Duodenal mucosa (tissue), 2 donors: Measurements from ENCODE around the gene MGST2.

Experiments used
- H3K27ac ChIP-seq: one replicate; pipeline ENCODE4 v1.7.0; 2013; ENCODE audit warnings: low read depth, low read length
- H3K27me3 ChIP-seq, 2 donors: one replicate each; pipeline ENCODE4 v1.7.0; 2013; ENCODE audit warnings: low read length in 2 of 2, control low read depth in 1 of 2; ENCODE audit not compliant: insufficient read depth in 2 of 2, control insufficient read depth in 1 of 2
- H3K36me3 ChIP-seq, 2 donors: one replicate each; pipeline ENCODE4 v1.7.0; 2013; ENCODE audit warnings: low read length in 2 of 2, control low read depth in 1 of 2; ENCODE audit not compliant: insufficient read depth in 2 of 2, control insufficient read depth in 1 of 2
- H3K4me1 ChIP-seq, 2 donors: one replicate each; pipeline ENCODE4 v1.7.0; 2013; ENCODE audit warnings: low read length in 2 of 2, control low read depth in 1 of 2; ENCODE audit not compliant: insufficient read depth in 2 of 2, control insufficient read depth in 1 of 2
- H3K4me3 ChIP-seq, 2 donors: one replicate each; pipeline ENCODE4 v1.7.0; 2013; ENCODE audit warnings: low read length in 2 of 2, low read depth in 1 of 2
- H3K9ac ChIP-seq, 2 donors: one replicate each; pipeline ENCODE4 v1.7.0; 2013; ENCODE audit warnings: low read length in 2 of 2, low read depth in 1 of 2
- H3K9me3 ChIP-seq, 2 donors: one replicate each; pipeline ENCODE4 v1.7.0; 2013; ENCODE audit warnings: low read length in 2 of 2, control low read depth in 1 of 2; ENCODE audit not compliant: control insufficient read depth in 1 of 2

Gene MGST2

DNA sequence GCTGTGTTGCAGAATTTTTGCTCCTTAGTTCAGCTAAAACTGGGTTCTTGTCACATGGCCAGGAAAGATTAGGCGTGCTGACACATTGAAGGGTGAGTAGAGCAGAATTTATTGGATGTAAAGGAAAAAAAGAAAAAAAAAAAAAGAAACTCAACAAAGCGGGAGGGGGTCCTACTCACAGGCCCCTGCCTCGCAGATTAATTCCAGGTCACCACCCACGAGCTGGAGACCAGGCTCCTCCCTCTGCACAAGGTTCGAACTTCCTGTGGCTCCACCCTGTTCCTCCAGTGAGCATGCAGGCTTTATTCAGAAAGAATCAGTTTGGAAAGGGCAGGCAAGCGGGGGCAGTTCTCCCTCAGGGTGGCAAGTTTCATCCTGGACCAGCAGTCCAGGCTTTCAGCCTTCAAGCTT, 17.1 kb downstream of the MGST2 start:
- Histone ChIP-seq H3K9ac (no peak overlapping the region), H3K36me3 (peaks cover 14 to 37% of the 10 kb centered on the region in 2 donors), H3K27me3 (no peaks in the 10 kb centered on the region), H3K4me1 (peaks cover 27 to 29% of the 10 kb centered on the region in 2 donors), H3K9me3 (no peaks in the 10 kb centered on the region), H3K4me3 (no peak overlapping the region), H3K27ac (no peak overlapping the region)

DNA sequence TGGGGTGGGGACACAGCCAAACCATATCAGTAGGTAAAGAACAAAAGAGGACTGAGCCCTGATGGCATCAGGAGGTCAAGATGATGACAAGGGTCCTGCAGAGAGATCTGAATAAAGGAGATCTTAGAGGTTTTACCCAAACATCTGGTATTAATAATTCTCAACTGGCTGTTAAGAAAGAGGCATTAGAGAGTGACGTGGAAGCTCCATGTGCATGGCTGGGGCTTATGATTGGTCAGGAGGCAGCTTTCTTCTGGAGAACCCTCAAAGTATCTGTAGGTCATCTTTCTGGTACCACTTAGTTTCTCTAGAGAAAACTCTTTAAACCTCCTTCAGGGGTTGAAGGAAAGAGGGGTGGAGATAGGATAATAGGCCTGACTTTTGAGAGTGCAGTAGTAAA, 18.7 kb downstream of the MGST2 start:
- Histone ChIP-seq H3K4me1 (peaks cover 32% of the 10 kb centered on the region in 2 donors), H3K36me3 (peaks cover 0 to 26% of the 10 kb centered on the region in 2 donors), H3K27ac (no peak overlapping the region), H3K9me3 (no peaks in the 10 kb centered on the region), H3K4me3 (no peak overlapping the region), H3K9ac (no peak overlapping the region), H3K27me3 (no peaks in the 10 kb centered on the region)

DNA sequence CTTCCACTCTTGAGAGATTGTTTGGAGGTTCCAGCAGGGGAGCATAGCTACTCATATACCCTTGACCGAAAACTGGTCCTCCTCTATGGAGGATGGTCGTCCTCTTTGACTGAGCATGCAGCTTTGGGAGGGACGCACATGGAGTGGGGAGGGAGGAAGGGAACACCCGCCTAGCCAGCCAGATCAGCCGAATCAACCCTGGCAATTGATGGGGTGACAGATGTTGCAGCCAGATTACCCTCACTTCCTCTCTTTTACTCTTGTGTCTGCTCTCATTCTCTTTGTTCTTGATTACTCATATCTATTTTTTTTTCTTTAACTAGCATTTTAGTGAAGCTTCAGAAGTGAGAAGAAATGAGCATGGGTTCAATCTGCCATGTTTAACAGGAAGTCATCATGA, 19.6 kb downstream of the MGST2 start:
- Histone ChIP-seq H3K27me3 (no peaks in the 10 kb centered on the region), H3K4me1 (peaks cover 32 to 37% of the 10 kb centered on the region in 2 donors), H3K27ac (no peak overlapping the region), H3K36me3 (peaks cover 0 to 18% of the 10 kb centered on the region in 2 donors), H3K9me3 (no peaks in the 10 kb centered on the region), H3K9ac (no peak overlapping the region), H3K4me3 (no peak overlapping the region)

DNA sequence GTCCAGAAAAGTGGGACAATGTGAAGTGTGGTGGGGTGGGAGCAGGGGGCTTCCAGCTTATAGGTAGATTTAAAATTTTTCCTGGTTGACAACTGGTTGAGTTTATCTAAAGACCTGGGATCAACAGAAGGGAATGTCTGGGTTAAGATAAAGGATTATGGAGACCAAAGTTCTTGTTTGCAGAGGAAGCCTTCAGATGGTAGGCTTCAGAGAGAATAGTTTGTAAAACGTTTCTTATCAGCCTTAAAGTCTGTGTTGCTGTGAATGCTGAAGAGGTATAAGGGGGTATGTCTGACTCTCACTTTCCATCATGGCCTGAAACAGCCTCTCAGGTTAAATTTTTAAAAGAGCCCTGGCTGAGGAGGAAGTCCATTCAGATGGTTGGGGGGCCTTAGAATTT, 20.5 kb downstream of the MGST2 start:
- Histone ChIP-seq H3K27me3 (no peaks in the 10 kb centered on the region), H3K9me3 (no peaks in the 10 kb centered on the region), H3K36me3 (peaks cover 0 to 14% of the 10 kb centered on the region in 2 donors), H3K4me1 (peaks cover 32 to 41% of the 10 kb centered on the region in 2 donors), H3K27ac (no peak overlapping the region), H3K4me3 (no peak overlapping the region), H3K9ac (no peak overlapping the region)

DNA sequence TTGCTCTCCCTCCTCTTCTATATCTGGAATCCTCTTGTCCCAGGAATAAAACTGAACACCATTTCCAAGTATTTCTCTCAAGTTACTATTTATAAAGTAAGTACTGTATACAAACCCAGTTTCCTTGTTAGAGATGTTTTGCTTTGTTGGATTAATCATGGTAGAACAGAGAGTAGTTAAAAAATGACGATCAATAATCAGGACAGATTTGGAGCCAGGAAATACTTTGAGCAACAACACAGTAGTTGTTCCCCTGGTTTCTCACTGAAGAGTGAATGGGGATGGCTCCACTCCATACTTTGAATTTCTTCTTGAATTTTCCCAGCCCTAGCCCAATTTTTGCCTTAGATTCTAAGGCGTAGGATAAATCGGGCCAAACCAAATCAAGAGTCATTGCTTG, 21.4 kb downstream of the MGST2 start:
- no peak overlapping the region for H3K9ac ChIP-seq
- H3K36me3 ChIP-seq, result peaks cover 0 to 14% of the 10 kb centered on the region in 2 donors
- H3K9me3 ChIP-seq, result no peaks in the 10 kb centered on the region
- no peaks in the 10 kb centered on the region for H3K27me3 ChIP-seq
- H3K4me1 ChIP-seq, result peaks cover 34 to 45% of the 10 kb centered on the region in 2 donors
- no peak overlapping the region for H3K4me3 ChIP-seq
- H3K27ac ChIP-seq, result no peak overlapping the region

DNA sequence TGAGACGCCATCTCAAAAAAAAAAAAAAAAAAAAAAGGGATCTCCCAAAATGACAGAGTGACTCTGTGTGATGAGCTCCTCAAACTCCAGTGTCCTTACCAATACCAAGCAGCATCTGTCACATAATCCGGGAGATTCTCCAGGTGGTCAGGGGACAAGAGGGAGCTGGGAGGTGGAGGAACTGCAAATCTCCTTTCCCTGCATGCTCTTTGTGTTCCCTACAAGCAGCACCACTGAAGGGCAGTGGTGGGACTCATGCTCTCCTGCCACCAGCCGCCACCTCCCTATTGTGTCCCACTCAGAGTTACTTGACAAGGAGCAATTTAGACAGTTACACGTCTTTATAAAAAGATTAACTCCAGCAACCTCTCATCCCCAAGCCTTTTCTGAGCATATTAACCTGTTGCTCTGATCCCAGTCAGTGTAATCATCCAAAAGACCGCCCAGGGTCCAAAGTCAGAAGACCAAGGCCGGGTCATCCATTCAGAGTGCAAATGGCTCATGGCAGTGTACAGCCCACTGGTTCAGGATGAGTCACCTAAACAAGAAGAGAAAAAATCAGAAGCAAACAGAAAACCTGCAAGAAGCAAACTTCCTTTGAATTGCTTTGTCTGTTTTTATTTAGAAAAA, 23.6 kb downstream of the MGST2 start:
- peak overlapping the region in 1 of 2 donors; percentile 29 for H3K4me3 ChIP-seq
- no peak overlapping the region for H3K9ac ChIP-seq
- H3K27ac ChIP-seq, result no peak overlapping the region
- no peaks in the 10 kb centered on the region for H3K9me3 ChIP-seq
- H3K36me3 ChIP-seq, result peaks cover 0 to 10% of the 10 kb centered on the region in 2 donors
- no peaks in the 10 kb centered on the region for H3K27me3 ChIP-seq
- H3K4me1 ChIP-seq, result peaks cover 25 to 38% of the 10 kb centered on the region in 2 donors

DNA sequence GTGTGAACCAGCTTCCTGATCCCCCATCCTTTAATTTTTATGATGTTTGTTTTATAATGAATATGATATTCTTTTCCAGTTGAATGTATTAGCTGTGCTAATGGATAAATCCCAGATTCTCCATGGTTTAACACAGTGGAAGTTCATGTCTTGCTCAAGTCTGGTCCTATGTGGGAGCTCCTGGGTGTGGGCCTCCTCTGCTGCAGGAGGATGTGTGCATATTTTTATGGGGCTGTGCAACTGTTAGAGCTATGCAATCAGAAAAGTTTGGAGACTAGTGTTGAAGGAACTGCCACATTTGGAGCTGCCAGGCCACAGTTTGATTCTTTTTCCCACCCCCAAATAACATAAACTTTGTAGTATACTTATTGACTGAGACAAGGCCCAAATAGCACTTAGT, 24.8 kb downstream of the MGST2 start:
- Histone ChIP-seq H3K27me3 (no peaks in the 10 kb centered on the region), H3K36me3 (no peaks in the 10 kb centered on the region), H3K4me1 (peaks cover 25 to 34% of the 10 kb centered on the region in 2 donors), H3K9me3 (no peaks in the 10 kb centered on the region), H3K9ac (no peak overlapping the region), H3K4me3 (no peak overlapping the region), H3K27ac (no peak overlapping the region)

DNA sequence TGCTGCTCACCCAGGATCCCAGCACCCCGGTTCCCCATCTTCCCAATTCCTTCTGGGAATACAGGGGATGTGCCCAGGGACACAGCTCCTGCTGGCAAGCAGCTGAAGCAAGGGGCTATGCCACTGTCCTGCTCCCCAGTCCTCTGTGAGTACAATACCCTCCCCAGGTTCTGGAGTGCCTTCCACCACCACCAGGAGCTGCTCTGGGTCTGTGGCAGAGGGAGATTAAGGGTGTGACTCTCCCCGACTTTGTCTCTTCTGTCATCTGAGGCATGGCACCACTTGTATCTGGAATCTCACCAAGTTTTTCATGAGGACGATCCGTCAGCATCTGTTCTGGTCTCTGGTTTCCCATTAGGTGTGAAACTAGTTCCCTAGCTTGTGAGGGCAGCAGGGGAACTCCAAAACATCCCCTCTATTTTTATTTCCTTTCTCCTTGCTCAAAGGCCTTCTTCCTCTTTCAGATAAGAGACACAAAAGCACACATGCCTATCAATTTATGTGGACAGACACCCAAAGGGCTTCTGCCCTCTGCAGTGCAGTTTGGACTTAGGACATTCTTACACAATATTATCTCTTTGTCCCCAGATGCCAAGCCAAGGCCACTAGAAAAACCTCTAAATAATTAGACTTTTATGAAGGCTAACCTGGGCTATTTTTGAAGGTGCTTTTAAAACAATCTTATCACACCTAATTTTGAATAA, 26.8 kb downstream of the MGST2 start:
- Histone ChIP-seq H3K27me3 (no peaks in the 10 kb centered on the region), H3K36me3 (peaks cover 0 to 14% of the 10 kb centered on the region in 2 donors), H3K4me3 (no peak overlapping the region), H3K9me3 (no peaks in the 10 kb centered on the region), H3K4me1 (peaks cover 16 to 25% of the 10 kb centered on the region in 2 donors), H3K27ac (no peak overlapping the region), H3K9ac (peak overlapping the region in 1 of 2 donors; percentile 11)

DNA sequence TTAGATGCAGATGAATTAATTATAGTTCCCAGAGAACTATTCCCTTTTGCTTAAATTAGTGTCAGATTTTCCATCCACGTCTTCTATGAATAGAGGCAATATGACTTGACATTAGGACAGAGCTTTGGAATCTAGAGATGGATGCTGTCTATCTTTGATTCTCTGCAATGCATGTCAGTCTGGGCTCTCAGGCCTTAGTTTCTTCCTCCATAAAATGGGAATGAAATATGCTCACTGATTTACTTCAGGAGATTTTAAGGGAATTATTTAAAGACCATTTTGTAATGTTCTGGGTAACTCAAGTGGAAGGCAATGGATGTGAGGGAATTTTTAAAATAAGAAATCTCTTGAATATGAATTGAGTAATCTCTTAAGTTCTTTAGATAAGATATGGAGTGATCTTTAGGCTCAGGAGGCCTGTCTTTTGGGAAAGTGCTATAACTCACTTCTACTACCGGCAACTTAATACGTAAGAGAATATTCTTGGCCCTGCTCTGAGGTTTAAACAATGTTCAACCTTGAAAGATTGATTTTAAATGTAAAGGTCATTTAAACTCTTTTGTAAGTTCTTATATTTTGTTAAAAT, 29.0 kb downstream of the MGST2 start:
- H3K9ac ChIP-seq, result no peak overlapping the region
- peaks cover 10 to 18% of the 10 kb centered on the region in 2 donors for H3K4me1 ChIP-seq
- peaks cover 7 to 21% of the 10 kb centered on the region in 2 donors for H3K36me3 ChIP-seq
- H3K4me3 ChIP-seq, result no peak overlapping the region
- no peaks in the 10 kb centered on the region for H3K9me3 ChIP-seq
- no peaks in the 10 kb centered on the region for H3K27me3 ChIP-seq
- H3K27ac ChIP-seq, result no peak overlapping the region

DNA sequence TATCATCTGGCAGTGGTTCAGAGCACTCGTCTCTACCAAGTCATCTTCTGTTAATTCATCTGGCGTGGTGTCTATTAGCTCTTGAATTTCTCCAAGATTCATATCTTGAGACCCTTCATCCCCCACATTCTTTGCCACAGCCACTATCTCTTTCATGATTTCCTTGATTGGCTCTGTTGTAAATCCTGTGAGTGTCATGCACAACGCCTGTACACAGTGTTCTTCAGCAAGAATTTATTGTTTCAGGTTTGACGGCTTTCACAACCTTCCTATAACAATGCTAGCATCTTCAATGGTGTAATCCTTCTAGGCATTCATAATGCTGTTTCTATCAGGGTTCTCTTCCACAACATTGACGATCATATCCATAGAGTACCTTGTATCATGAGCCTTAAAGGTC, 30.9 kb downstream of the MGST2 start:
- Histone ChIP-seq H3K9ac (no peak overlapping the region), H3K9me3 (no peaks in the 10 kb centered on the region), H3K4me1 (peaks cover 9 to 10% of the 10 kb centered on the region in 2 donors), H3K36me3 (peaks cover 7 to 33% of the 10 kb centered on the region in 2 donors), H3K27ac (no peak overlapping the region), H3K27me3 (no peaks in the 10 kb centered on the region), H3K4me3 (no peak overlapping the region)
